ENCODE results near the gene JAK1.

DNA sequence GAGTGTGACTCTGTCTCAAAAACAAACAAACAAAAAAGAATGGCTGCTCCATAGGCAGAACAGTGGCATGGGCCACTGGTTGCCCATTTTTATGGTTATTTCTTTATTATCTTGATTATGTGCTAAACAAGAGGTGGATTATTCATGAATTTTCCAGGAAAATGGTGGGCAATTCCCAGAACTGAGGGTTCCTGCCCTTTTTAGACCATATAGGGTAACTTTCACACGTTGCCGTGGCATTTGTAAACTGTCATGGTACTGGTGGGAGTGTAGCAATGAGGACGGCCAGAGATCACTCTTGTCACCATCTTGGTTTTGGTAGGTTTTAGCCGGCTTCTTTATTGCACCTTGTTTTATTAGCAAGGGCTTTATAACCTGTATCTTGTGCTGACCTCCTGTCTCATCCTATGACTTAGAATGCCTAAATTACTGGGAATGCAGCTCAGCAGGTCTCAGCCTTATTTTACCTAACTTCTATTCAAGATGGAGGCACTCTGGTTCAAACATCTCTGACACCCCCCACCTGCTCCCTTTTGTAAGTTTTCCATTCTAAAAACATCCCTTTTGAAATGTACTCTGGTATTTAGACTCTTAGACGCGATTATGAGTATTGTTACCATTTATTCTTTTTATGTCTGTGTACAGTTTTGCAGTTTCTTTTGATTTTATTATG is 164.4 kb downstream of the JAK1 start:
- TF ChIP-seq, protein P1, sequence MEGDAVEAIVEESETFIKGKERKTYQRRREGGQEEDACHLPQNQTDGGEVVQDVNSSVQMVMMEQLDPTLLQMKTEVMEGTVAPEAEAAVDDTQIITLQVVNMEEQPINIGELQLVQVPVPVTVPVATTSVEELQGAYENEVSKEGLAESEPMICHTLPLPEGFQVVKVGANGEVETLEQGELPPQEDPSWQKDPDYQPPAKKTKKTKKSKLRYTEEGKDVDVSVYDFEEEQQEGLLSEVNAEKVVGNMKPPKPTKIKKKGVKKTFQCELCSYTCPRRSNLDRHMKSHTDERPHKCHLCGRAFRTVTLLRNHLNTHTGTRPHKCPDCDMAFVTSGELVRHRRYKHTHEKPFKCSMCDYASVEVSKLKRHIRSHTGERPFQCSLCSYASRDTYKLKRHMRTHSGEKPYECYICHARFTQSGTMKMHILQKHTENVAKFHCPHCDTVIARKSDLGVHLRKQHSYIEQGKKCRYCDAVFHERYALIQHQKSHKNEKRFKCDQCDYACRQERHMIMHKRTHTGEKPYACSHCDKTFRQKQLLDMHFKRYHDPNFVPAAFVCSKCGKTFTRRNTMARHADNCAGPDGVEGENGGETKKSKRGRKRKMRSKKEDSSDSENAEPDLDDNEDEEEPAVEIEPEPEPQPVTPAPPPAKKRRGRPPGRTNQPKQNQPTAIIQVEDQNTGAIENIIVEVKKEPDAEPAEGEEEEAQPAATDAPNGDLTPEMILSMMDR (conservative IDR thresholded peaks at IDR 0.05; ENCODE audit: low read depth, low read length), result no peak
- TF ChIP-seq EZH2 (IDR thresholded peaks at IDR 0.05; ENCODE audit: borderline replicate concordance, low read depth, low read length, poor library complexity, severe bottlenecking), result no peak
